GM12873 (cell line): ENCODE data around the gene SPTBN1.

ENCODE experiments used
- TF ChIP-seq, protein P1 (sequence below): IDR thresholded peaks from 2 replicates; pipeline ENCODE4 v1.5.1; 2012; ENCODE audit warnings: low read depth, mild to moderate bottlenecking, moderate library complexity, low read length, control low read depth; ENCODE audit not compliant: insufficient read depth; ENCODE audit errors: missing control alignments

SPTBN1 gene

DNA sequence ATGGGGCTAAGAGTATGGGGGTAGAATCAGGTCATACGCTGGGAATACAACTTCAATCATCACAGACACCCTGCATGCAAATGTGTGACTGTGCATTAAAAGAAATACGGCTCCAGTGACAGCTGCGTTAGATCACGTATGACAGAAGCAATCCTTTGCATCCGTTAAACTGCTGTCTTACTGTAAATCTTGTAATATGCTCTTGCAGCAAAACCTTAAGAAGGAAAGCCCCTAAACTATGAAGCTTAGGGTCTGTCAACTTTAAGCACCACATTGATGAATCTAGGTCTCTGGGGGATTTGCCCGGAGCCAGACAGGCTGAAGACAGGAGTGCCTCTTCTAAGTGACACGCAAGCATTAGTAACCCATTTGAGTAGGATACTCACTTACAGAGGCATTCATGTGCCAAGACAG, 182.7 kb downstream of the SPTBN1 start:
- TF ChIP-seq, protein P1, sequence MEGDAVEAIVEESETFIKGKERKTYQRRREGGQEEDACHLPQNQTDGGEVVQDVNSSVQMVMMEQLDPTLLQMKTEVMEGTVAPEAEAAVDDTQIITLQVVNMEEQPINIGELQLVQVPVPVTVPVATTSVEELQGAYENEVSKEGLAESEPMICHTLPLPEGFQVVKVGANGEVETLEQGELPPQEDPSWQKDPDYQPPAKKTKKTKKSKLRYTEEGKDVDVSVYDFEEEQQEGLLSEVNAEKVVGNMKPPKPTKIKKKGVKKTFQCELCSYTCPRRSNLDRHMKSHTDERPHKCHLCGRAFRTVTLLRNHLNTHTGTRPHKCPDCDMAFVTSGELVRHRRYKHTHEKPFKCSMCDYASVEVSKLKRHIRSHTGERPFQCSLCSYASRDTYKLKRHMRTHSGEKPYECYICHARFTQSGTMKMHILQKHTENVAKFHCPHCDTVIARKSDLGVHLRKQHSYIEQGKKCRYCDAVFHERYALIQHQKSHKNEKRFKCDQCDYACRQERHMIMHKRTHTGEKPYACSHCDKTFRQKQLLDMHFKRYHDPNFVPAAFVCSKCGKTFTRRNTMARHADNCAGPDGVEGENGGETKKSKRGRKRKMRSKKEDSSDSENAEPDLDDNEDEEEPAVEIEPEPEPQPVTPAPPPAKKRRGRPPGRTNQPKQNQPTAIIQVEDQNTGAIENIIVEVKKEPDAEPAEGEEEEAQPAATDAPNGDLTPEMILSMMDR, result no peak

DNA sequence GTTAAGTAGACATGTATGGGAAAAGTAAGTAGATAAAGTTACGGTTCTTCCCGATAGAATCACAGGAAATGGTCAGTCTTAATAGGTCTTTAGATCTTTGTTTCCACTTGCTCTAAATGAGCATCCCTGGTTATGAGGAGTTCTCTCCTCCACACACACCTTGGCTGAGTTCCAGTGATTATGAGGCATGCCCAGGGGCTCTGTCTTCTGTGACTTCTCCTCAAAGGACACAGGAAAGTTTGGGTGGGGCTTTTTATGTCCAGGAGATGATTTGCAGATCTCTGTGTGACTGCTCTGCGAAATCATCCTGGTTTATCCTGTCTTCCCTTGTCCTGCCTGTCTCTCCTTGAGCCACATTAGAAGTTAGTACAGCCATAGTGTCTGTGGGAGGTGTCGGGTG, 183.5 kb downstream of the SPTBN1 start:
- TF ChIP-seq, protein P1, result no peak

DNA sequence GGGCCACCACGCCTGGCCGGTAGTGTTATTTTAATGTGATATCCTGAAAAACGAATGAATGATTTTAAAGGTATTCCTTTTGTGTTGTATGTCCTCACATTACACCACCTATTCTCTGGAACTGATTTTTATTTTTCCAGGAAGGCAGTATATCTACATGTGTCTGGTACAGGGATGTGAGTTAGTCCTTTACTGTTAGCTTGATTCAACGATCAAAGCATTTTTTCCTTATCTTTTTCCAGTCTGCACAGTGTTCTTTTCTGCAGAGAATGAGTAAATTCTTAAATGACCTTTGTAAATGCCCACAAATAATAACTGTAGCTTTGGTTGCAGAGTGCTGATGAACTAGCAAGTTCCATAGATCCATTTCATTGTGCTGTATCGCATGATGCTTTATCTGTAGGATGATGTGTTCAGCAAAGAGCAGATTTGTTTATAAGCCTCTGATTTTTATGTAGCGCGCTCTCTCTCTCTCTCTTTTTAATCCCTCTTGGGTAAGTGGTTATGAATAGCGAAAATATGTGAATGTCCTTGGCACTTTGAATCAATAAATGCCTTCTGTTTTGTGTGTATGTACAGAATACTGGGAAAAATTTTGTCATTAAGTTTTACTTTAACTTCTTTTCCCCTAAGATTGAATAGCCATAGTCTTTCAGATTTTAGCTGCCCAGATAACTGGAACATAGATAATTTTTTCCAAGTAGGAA, 184.9 kb downstream of the SPTBN1 start:
- TF ChIP-seq, protein P1, result no peak

DNA sequence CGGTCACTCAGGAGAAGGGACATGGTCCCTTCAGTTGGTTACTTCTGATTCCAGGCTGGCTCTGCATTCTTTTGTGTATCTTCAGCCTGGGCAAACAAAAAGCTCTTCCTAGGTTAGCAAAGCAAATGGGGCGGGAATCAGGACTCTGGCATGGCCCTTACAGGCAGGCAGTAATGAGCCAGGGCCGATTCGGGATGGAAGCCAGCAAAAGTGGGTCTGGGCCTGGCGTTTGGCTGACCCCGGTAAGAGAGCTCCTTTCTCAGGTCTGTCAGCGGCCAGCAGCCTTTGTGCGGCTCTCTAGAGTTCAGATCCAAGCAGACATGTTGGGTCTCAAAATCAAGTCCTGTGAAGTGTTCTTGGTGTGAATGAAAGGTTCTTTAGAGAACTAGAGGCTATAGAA, 185.9 kb downstream of the SPTBN1 start:
- TF ChIP-seq, protein P1, result no peak

DNA sequence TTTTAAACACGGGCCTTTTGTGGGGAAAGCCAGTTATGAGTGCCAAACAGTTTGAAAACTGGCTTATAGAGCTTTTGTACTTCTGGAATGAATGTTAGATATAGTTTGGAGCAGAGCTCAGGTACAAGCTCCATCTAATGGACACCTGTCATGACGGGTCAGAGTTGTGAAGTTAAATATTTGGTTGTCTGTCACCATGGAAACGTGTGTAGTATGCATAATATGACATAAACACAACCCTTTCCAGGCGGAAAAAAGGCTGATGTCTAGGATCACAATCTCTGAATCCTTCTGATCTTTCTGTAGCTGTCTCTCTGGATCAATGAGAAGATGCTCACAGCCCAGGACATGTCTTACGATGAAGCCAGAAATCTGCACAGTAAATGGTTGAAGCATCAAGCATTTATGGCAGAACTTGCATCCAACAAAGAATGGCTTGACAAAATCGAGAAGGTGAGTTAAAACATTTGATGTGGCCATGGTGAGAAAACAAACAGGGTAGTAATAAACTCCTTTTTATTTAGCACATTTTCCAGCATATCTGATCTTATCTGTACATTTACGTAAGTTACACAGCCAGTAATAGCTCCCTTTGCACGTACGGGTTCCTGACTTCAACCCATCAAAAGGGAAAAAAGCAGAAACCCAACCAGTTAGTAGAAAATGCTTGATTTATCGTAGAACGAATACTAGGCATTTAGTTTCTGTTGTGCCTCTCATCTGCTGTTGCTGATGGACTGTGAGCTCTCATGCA, 186.7 kb downstream of the SPTBN1 start:
- TF ChIP-seq, protein P1, result no peak

DNA sequence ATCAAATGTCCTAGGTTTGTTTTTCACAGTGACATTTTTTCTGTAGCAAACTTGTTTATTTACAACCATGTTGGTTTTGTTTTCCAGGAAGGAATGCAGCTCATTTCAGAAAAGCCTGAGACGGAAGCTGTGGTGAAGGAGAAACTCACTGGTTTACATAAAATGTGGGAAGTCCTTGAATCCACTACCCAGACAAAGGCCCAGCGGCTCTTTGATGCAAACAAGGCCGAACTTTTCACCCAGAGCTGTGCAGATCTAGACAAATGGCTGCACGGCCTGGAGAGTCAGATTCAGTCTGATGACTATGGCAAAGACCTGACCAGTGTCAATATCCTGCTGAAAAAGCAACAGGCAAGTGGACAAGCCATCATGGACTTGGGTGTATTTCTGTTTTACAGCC, 188.1 kb downstream of the SPTBN1 start:
- TF ChIP-seq, protein P1, result no peak

DNA sequence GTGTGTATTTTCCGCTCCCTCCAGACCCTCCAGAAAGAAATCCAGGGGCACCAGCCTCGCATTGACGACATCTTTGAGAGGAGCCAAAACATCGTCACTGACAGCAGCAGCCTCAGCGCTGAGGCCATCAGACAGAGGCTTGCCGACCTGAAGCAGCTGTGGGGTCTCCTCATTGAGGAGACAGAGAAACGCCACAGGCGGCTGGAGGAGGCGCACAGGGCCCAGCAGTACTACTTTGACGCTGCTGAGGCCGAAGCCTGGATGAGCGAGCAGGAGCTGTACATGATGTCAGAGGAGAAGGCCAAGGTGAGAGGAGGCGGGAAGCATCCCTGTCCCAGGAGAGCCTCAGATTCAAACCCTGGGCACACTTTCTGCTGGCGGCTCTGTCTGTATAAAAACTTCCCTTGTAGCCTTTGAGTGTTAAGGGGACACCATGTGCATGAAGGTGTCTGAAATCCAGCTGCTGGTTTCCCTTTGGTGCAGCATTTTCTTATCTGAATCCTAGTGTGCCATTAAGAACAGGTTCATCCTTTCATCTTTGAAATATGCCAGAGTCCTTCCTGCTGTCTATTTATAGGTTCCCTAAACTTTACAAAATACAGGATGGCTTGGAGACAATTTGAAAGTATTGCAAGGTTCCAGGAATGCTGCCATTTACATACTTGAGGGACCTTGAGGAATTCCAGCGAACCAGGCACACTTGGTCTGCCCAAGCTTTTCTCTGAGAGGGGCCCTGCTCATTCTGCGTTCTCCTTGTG, 190.2 kb downstream of the SPTBN1 start:
- TF ChIP-seq, protein P1, result no peak
